ENCODE results near the gene CDC42BPB. TPM values are rescaled to one million over a fixed set of nuclear protein-coding genes. Genes with fewer than 3 reads are reported as not detected.

The CDC42BPB gene
- total RNA-seq, 1 donor, result 118 TPM

DNA sequence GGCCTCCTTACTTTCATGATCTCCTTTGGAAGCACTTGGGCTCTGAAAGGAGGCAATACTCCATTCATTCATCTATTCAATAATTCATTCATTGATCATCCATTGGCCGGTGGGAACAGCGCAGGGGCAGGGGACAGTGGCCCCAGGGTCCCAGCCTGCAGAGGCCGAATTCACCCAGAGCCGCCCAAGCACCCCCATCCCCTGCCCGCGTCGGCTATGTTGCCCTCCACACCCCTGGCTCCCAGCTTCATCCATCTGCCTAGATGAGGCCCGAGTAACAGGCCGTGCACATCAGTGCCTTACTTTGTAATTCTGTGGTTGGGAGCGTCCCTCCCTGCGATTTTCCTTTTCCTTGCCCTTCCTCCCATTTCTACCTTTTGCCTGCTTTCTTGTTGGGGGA lies 131.7 kb downstream of the CDC42BPB start:
- no peaks in the 10 kb centered on the region for H3K79me2 ChIP-seq (ENCODE audit: insufficient read depth, low read length)
- peaks cover 6% of the 10 kb centered on the region for H3K4me1 ChIP-seq (ENCODE audit: insufficient read depth, low read length)
- H3K4me2 ChIP-seq (ENCODE audit: insufficient read depth, low read length), result no peak overlapping the region
- no peak overlapping the region for H2AFZ ChIP-seq (ENCODE audit: low read length)
- peaks cover 2% of the 10 kb centered on the region for H3K9me3 ChIP-seq (ENCODE audit: low read depth, low read length)
- H3K27me3 ChIP-seq (ENCODE audit: insufficient read depth, low read length), result peaks cover 82% of the 10 kb centered on the region
- TF ChIP-seq, protein P1, sequence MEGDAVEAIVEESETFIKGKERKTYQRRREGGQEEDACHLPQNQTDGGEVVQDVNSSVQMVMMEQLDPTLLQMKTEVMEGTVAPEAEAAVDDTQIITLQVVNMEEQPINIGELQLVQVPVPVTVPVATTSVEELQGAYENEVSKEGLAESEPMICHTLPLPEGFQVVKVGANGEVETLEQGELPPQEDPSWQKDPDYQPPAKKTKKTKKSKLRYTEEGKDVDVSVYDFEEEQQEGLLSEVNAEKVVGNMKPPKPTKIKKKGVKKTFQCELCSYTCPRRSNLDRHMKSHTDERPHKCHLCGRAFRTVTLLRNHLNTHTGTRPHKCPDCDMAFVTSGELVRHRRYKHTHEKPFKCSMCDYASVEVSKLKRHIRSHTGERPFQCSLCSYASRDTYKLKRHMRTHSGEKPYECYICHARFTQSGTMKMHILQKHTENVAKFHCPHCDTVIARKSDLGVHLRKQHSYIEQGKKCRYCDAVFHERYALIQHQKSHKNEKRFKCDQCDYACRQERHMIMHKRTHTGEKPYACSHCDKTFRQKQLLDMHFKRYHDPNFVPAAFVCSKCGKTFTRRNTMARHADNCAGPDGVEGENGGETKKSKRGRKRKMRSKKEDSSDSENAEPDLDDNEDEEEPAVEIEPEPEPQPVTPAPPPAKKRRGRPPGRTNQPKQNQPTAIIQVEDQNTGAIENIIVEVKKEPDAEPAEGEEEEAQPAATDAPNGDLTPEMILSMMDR (IDR thresholded peaks at IDR 0.05; ENCODE audit: extremely low read depth, low read depth, low read length), result no peak
- DNase-seq (ENCODE audit: insufficient read length, low spot score, missing footprints), result peak; percentile 81
- peaks cover 6% of the 10 kb centered on the region for H4K20me1 ChIP-seq (ENCODE audit: insufficient read depth, low read length)
- no peak overlapping the region for H3K4me3 ChIP-seq (ENCODE audit: insufficient read depth, low read length)
- no peaks in the 10 kb centered on the region for H3K36me3 ChIP-seq (ENCODE audit: insufficient read depth, low read length)
- no peak overlapping the region for H3K27ac ChIP-seq (ENCODE audit: low read depth, low read length)

DNA sequence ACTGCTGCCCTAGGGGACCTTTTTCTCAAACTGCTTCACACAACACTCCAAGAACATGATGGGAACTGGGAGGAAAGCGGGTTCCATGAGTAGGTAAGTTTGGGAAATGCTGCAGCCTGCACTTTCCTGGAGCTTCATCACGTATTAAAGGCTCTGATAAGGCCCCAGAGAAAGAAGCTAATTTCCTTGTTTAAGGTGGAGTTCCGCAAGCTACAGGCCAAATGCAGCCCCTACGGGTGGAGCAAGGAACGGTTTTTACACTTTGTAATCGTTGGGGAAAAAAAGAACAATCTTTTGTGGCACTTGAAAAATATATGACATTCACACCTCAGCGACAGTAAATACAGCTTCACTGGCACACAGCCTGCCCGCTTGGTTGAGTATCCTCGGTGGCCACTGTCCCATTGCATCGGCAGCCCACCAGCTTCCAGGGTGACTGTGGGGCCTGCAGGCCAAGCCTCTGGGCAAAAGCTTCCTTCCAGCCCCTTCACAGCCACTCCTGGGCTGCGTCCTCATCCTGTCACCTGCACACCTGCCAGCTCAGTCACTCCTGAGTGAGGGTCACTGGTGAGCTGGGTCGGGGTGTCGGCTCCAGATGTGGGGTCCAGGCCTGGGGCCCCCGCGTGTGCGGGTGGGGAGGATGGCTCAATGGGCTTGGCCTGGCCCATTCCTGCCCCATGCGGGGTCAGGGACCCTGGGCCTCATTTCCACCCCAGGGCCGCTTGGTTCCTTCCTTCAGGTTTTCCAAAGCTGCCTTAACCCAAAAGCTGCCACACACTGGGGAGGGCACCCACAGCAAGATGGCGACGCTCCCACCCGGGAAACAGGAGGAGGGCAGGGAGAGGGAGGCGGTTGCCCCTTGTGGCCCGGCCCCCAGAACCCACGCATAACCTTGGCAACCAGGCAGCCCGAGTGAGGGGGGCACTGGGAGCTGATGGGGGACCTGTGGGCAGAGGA lies 132.4 kb downstream of the CDC42BPB start:
- Histone ChIP-seq H3K4me3 (ENCODE audit: insufficient read depth, low read length) (no peak overlapping the region), H3K4me2 (ENCODE audit: insufficient read depth, low read length) (no peak overlapping the region), H3K9me3 (ENCODE audit: low read depth, low read length) (peaks cover 2% of the 10 kb centered on the region), H3K79me2 (ENCODE audit: insufficient read depth, low read length) (no peaks in the 10 kb centered on the region), H3K27ac (ENCODE audit: low read depth, low read length) (no peak overlapping the region), H3K27me3 (ENCODE audit: insufficient read depth, low read length) (peaks cover 77% of the 10 kb centered on the region), H3K4me1 (ENCODE audit: insufficient read depth, low read length) (peaks cover 6% of the 10 kb centered on the region), H4K20me1 (ENCODE audit: insufficient read depth, low read length) (peaks cover 6% of the 10 kb centered on the region), H3K36me3 (ENCODE audit: insufficient read depth, low read length) (no peaks in the 10 kb centered on the region), H2AFZ (ENCODE audit: low read length) (no peak overlapping the region)
- DNase-seq (ENCODE audit: insufficient read length, low spot score, missing footprints), result peak; percentile 83
- TF ChIP-seq, protein P1 (IDR thresholded peaks at IDR 0.05; ENCODE audit: extremely low read depth, low read depth, low read length), result no peak

DNA sequence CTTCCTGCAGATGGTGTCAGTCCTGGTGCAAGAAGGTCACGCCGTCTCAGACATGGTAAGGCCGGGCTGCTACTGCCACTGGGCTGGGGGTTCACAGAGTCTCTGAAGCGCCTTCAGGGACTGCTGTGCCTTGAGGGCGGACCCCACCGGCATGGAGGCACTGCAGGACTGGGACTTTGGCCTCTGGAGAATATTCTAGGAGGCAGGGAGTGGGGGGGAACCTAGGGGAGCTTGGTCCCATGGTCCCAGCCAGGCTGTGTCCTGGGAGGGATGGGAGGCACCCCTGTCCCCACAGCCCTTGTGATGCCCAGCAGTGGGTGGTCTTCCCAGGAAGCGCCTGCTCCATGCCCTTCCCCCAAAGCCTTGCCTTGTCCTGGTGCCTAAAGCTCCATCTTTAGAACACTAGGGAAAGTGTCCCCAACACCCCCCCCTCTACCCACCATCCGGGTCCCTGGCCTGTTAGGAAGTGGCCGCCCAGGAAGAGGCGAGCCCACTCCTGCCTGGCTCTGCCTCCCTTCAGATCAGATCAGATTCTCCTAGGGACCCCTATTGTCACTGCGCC lies 133.3 kb downstream of the CDC42BPB start:
- Histone ChIP-seq H3K27ac (ENCODE audit: low read depth, low read length) (no peak overlapping the region), H3K36me3 (ENCODE audit: insufficient read depth, low read length) (no peaks in the 10 kb centered on the region), H2AFZ (ENCODE audit: low read length) (no peak overlapping the region), H3K4me3 (ENCODE audit: insufficient read depth, low read length) (no peak overlapping the region), H3K4me2 (ENCODE audit: insufficient read depth, low read length) (no peak overlapping the region), H4K20me1 (ENCODE audit: insufficient read depth, low read length) (no peaks in the 10 kb centered on the region), H3K27me3 (ENCODE audit: insufficient read depth, low read length) (peaks cover 68% of the 10 kb centered on the region), H3K9me3 (ENCODE audit: low read depth, low read length) (peaks cover 2% of the 10 kb centered on the region), H3K4me1 (ENCODE audit: insufficient read depth, low read length) (peaks cover 6% of the 10 kb centered on the region), H3K79me2 (ENCODE audit: insufficient read depth, low read length) (no peaks in the 10 kb centered on the region)
- TF ChIP-seq, protein P1 (IDR thresholded peaks at IDR 0.05; ENCODE audit: extremely low read depth, low read depth, low read length), result no peak
- peak; percentile 80 for DNase-seq (ENCODE audit: insufficient read length, low spot score, missing footprints)
